ENCODE measurements around the gene TRAM2. TPM values are rescaled to one million over a fixed set of nuclear protein-coding genes. Genes with fewer than 3 reads are reported as not detected.

TRAM2 gene
- total and polyA plus RNA-seq, 2 of the 13 experiments (the other 11 are each of a cell fraction or from before 2014, with no cell fraction given) = 49.1 to 72.5 TPM

DNA sequence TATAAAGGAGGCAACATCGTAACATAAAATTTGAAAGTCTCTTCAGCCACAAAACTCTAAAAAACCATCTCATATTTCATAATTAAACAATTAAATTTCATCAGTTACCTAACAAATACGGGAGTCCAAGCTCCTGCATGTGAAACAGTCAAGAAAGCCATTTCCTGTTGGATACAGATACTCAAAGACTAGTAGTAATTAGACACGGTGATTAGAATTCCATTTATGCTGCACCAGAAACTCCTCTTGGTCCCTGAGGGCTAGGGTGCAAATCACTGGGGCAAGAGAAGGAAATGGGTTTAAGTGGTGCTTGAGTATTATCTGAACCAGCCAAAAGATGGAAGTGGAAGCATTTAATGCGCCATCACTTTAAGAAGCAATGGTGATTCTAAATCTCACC is 27.4 kb downstream of the TRAM2 start:
- no TSS peak for BruUV-seq (replicated peaks)
- ATAC-seq (no peak), FAIRE-seq (no peak), DNase-seq (ENCODE audit: low spot score) (no peak)
- peaks cover 98% of the 10 kb centered on the region for H3K4me1 ChIP-seq (ENCODE audit: insufficient read depth, low read length)
- no peak overlapping the region for H2AFZ ChIP-seq (ENCODE audit: low read length)
- peaks cover 6 to 15% of the 10 kb centered on the region in 2 experiments for H3K36me3 ChIP-seq (replicated peaks in 1 of 2; ENCODE audit: control insufficient read depth in 1 of 2, insufficient read depth in 2 of 2, low read length in 2 of 2)
- 99% methylated on average over 4 of the region's 4 CpGs for WGBS (ENCODE audit: low lambda C conversion rate)
- H3K27me3 ChIP-seq (ENCODE audit: control insufficient read depth in 1 of 2, insufficient read depth in 2 of 2, low read length in 2 of 2) = no peaks in the 10 kb centered on the region
- no peak for TF ChIP-seq DMAP1 (CRISPR knock-in tag; IDR thresholded peaks at IDR 0.05)
- TF ChIP-seq ZNF782 (CRISPR knock-in tag; IDR thresholded peaks at IDR 0.05; ENCODE audit: borderline replicate concordance) = no peak
- TF ChIP-seq FOXC1 (CRISPR knock-in tag; IDR thresholded peaks at IDR 0.05; ENCODE audit: borderline replicate concordance) = no peak
- TF ChIP-seq, protein P1, sequence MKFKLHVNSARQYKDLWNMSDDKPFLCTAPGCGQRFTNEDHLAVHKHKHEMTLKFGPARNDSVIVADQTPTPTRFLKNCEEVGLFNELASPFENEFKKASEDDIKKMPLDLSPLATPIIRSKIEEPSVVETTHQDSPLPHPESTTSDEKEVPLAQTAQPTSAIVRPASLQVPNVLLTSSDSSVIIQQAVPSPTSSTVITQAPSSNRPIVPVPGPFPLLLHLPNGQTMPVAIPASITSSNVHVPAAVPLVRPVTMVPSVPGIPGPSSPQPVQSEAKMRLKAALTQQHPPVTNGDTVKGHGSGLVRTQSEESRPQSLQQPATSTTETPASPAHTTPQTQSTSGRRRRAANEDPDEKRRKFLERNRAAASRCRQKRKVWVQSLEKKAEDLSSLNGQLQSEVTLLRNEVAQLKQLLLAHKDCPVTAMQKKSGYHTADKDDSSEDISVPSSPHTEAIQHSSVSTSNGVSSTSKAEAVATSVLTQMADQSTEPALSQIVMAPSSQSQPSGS (CRISPR knock-in tag; IDR thresholded peaks at IDR 0.05) = no peak
- TF ChIP-seq, protein P2, sequence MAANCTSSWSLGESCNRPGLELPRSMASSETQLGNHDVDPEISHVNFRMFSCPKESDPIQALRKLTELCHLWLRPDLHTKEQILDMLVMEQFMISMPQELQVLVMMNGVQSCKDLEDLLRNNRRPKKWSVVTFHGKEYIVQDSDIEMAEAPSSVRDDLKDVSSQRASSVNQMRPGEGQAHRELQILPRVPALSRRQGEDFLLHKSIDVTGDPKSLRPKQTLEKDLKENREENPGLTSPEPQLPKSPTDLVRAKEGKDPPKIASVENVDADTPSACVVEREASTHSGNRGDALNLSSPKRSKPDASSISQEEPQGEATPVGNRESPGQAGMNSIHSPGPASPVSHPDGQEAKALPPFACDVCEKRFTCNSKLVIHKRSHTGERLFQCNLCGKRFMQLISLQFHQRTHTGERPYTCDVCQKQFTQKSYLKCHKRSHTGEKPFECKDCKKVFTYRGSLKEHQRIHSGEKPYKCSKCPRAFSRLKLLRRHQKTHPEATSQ (CRISPR knock-in tag; IDR thresholded peaks at IDR 0.05; ENCODE audit: borderline replicate concordance) = no peak
- no peak for TF ChIP-seq KLF15 (CRISPR knock-in tag; IDR thresholded peaks at IDR 0.05; ENCODE audit: borderline replicate concordance)
- TF ChIP-seq, protein P3, sequence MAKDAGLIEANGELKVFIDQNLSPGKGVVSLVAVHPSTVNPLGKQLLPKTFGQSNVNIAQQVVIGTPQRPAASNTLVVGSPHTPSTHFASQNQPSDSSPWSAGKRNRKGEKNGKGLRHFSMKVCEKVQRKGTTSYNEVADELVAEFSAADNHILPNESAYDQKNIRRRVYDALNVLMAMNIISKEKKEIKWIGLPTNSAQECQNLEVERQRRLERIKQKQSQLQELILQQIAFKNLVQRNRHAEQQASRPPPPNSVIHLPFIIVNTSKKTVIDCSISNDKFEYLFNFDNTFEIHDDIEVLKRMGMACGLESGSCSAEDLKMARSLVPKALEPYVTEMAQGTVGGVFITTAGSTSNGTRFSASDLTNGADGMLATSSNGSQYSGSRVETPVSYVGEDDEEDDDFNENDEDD (CRISPR knock-in tag; IDR thresholded peaks at IDR 0.05; ENCODE audit: borderline replicate concordance) = no peak
- TF ChIP-seq, protein P4, sequence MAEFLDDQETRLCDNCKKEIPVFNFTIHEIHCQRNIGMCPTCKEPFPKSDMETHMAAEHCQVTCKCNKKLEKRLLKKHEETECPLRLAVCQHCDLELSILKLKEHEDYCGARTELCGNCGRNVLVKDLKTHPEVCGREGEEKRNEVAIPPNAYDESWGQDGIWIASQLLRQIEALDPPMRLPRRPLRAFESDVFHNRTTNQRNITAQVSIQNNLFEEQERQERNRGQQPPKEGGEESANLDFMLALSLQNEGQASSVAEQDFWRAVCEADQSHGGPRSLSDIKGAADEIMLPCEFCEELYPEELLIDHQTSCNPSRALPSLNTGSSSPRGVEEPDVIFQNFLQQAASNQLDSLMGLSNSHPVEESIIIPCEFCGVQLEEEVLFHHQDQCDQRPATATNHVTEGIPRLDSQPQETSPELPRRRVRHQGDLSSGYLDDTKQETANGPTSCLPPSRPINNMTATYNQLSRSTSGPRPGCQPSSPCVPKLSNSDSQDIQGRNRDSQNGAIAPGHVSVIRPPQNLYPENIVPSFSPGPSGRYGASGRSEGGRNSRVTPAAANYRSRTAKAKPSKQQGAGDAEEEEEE (CRISPR knock-in tag; IDR thresholded peaks at IDR 0.05; ENCODE audit: borderline replicate concordance) = no peak
- TF ChIP-seq GLI4 (CRISPR knock-in tag; IDR thresholded peaks at IDR 0.05; ENCODE audit: borderline replicate concordance) = no peak
- no peak for TF ChIP-seq TCF7 (IDR thresholded peaks at IDR 0.05; ENCODE audit: low read depth)
- peaks cover 17% of the 10 kb centered on the region for H4K20me1 ChIP-seq (ENCODE audit: insufficient read depth, low read length)
- ChIA-PET CTCF (ENCODE audit: low intra/inter-chr PET ratio, low total read pairs) (no interaction called here), POLR2A (interaction anchor here (1.6 to 4.6 kb wide), 2 partner anchors 27 to 32 kb away, joined by 3 to 24 read pairs; partner anchors contain the start of gene TRAM2)
- peaks cover 92% of the 10 kb centered on the region for H3K79me2 ChIP-seq (ENCODE audit: insufficient read depth, low read length)
- no peaks in the 10 kb centered on the region for H3K9me3 ChIP-seq (ENCODE audit: low read length)
- H3K9ac ChIP-seq (ENCODE audit: insufficient read depth, low read depth, low read length) = no peak overlapping the region
- no peak overlapping the region for H3K4me2 ChIP-seq (ENCODE audit: low read depth, low read length)
- no peak overlapping the region for H3K4me3 ChIP-seq (replicated peaks in 1 of 3; ENCODE audit: insufficient read depth in 1 of 3, low read depth in 2 of 3, low read length in 3 of 3)
- H3K27ac ChIP-seq (ENCODE audit: extremely low read length, insufficient read depth, low read length) = no peak overlapping the region
- intact Hi-C loops (cut with micrococcal nuclease; ENCODE audit: unreplicated experiment) (no loop called here), in situ Hi-C loops (cut with HindIII; ENCODE audit: extremely low pct_ligation_motif_present, low pct_unique_long_range_greater_than_20kb) (no loop called here)

Measured in HepG2 (cell line).